ENCODE results near the gene PRKCH.

The PRKCH gene

DNA sequence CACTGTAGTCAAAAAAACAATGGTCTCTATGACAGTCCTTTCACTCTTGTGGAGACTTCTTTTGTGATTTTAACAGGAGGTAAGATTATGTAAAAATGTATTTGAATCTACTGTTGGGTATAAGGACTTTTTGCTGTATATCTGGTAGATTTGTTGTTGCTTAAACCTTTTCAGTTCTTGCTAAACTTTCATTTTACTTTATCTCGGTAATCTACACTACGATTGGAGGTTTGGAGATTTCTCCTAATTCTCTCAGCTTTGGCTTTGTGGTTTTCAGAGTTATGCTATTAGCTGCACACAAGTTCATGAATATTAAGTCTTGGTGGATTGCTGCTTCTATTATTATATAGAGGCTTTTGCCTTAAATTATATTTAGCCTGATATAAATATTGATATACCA lies 257.4 kb downstream of the PRKCH start:
- Histone ChIP-seq H3K4me1 (ENCODE audit: low read length) (peaks cover 5% of the 10 kb centered on the region), H3K27ac (ENCODE audit: low read length) (no peak overlapping the region)

DNA sequence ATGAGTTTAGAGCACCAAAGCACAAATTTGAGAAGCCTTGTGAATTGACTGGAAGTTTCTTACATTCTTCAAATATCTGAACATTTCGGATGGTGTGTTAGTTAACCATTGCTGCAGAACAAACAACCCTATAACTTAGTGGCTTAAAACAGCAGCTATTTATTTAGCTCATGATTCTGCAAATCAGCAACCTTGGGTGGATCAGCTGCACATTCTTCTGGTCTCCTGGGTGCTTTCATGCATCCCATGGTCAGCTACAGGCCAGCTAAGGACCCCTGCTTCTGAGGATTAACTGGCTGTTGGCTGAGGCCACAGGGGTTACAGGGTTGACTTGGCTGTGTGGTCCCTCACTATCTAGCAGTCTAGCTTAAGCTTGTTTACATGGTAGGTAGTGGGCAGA lies 260.0 kb downstream of the PRKCH start:
- Histone ChIP-seq H3K9me3 (ENCODE audit: insufficient read depth, low read length) (no peaks in the 10 kb centered on the region), H3K79me2 (ENCODE audit: low read length) (no peaks in the 10 kb centered on the region), H3K27ac (ENCODE audit: low read length) (no peak overlapping the region), H3K36me3 (replicated peaks; ENCODE audit: low read depth, low read length) (no peaks in the 10 kb centered on the region), H3K4me1 (ENCODE audit: low read length) (no peaks in the 10 kb centered on the region), H3K9ac (ENCODE audit: low read length) (no peak overlapping the region), H4K20me1 (ENCODE audit: insufficient read depth, low read length) (no peaks in the 10 kb centered on the region), H3K4me3 (ENCODE audit: low read length) (no peak overlapping the region), H2AFZ (ENCODE audit: low read depth, low read length) (no peak overlapping the region), H3K4me2 (ENCODE audit: low read length) (no peak overlapping the region), H3K27me3 (ENCODE audit: low read depth, low read length) (no peaks in the 10 kb centered on the region)
- TF ChIP-seq EZH2phosphoT487 (IDR thresholded peaks at IDR 0.05; ENCODE audit: low read depth): no peak
- TF ChIP-seq, protein P1, sequence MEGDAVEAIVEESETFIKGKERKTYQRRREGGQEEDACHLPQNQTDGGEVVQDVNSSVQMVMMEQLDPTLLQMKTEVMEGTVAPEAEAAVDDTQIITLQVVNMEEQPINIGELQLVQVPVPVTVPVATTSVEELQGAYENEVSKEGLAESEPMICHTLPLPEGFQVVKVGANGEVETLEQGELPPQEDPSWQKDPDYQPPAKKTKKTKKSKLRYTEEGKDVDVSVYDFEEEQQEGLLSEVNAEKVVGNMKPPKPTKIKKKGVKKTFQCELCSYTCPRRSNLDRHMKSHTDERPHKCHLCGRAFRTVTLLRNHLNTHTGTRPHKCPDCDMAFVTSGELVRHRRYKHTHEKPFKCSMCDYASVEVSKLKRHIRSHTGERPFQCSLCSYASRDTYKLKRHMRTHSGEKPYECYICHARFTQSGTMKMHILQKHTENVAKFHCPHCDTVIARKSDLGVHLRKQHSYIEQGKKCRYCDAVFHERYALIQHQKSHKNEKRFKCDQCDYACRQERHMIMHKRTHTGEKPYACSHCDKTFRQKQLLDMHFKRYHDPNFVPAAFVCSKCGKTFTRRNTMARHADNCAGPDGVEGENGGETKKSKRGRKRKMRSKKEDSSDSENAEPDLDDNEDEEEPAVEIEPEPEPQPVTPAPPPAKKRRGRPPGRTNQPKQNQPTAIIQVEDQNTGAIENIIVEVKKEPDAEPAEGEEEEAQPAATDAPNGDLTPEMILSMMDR (IDR thresholded peaks at IDR 0.05; ENCODE audit: low read depth, low read length): no peak

More for the DNA sequence above, 257.4 kb downstream of the PRKCH start:
- H3K9ac ChIP-seq (ENCODE audit: low read length): no peak overlapping the region
- H3K4me2 ChIP-seq (ENCODE audit: low read length): no peak overlapping the region
- H3K27me3 ChIP-seq (ENCODE audit: low read depth, low read length): no peaks in the 10 kb centered on the region
- H3K9me3 ChIP-seq (ENCODE audit: insufficient read depth, low read length): no peaks in the 10 kb centered on the region
- no peak overlapping the region for H2AFZ ChIP-seq (ENCODE audit: low read depth, low read length)
- TF ChIP-seq, protein P1 (IDR thresholded peaks at IDR 0.05; ENCODE audit: low read depth, low read length): no peak
- TF ChIP-seq EZH2phosphoT487 (IDR thresholded peaks at IDR 0.05; ENCODE audit: low read depth): no peak
- H3K79me2 ChIP-seq (ENCODE audit: low read length): no peaks in the 10 kb centered on the region
- H3K4me3 ChIP-seq (ENCODE audit: low read length): no peak overlapping the region
- H4K20me1 ChIP-seq (ENCODE audit: insufficient read depth, low read length): no peaks in the 10 kb centered on the region
- no peaks in the 10 kb centered on the region for H3K36me3 ChIP-seq (replicated peaks; ENCODE audit: low read depth, low read length)

DNA sequence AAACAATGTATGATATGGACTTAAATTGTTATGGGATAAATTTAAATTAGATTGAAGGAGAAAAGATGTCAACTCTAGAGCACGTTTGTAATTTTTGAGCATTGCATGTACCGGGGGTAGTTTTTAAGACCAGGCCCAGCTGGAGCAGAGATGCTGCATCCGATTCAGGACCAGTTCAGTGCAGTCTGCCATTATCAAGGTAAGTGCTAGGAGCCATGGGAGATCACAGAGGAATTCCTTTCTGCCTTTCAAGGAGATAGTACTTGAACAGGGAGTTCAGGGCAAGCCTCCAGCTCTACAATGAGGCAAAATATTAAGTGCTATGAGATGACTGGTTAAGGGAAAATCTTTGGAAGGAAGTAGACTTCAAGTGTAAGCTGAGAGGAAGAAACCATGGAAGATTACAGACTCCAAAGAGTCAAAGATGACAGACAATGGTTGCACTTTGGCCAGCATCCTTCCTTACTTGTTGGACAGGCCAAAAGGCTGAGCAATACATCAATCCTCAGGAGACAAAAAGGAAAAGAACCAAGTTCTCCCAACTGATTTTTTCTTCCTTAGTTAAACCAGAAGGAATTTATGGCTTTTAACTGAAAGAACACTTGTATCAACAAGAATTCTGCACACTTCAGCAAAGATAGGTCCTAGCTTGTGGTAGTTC lies 260.7 kb downstream of the PRKCH start:
- H2AFZ ChIP-seq (ENCODE audit: low read depth, low read length): no peak overlapping the region
- no peak overlapping the region for H3K27ac ChIP-seq (ENCODE audit: low read length)
- no peaks in the 10 kb centered on the region for H3K27me3 ChIP-seq (ENCODE audit: low read depth, low read length)
- TF ChIP-seq EZH2phosphoT487 (IDR thresholded peaks at IDR 0.05; ENCODE audit: low read depth): no peak
- TF ChIP-seq, protein P1 (IDR thresholded peaks at IDR 0.05; ENCODE audit: low read depth, low read length): no peak
- no peaks in the 10 kb centered on the region for H4K20me1 ChIP-seq (ENCODE audit: insufficient read depth, low read length)
- no peaks in the 10 kb centered on the region for H3K9me3 ChIP-seq (ENCODE audit: insufficient read depth, low read length)
- no peak overlapping the region for H3K4me3 ChIP-seq (ENCODE audit: low read length)
- H3K79me2 ChIP-seq (ENCODE audit: low read length): no peaks in the 10 kb centered on the region
- no peak overlapping the region for H3K9ac ChIP-seq (ENCODE audit: low read length)
- H3K36me3 ChIP-seq (replicated peaks; ENCODE audit: low read depth, low read length): no peaks in the 10 kb centered on the region
- H3K4me1 ChIP-seq (ENCODE audit: low read length): no peaks in the 10 kb centered on the region
- H3K4me2 ChIP-seq (ENCODE audit: low read length): no peak overlapping the region

DNA sequence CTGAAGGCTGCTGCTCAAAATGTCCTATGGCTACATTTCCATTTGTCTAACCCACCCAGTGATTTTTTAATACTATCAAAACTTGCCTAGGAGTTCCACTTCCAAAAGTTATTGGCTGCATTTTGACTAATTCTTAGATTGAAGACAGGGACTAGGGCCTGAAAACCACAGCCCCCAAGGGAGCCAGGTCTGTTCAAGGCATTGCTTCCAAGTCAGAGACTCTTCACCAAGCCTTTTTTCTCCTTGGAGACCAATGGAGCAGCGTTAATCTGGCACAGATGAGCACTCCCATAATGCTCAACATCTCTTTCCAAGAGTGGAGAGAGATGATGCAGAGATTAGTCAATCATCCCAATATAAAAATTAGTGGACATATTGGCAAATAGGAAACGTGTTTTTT lies 261.4 kb downstream of the PRKCH start:
- H3K9me3 ChIP-seq (ENCODE audit: insufficient read depth, low read length): no peaks in the 10 kb centered on the region
- H3K27ac ChIP-seq (ENCODE audit: low read length): no peak overlapping the region
- no peak overlapping the region for H3K9ac ChIP-seq (ENCODE audit: low read length)
- H3K27me3 ChIP-seq (ENCODE audit: low read depth, low read length): no peaks in the 10 kb centered on the region
- no peak overlapping the region for H2AFZ ChIP-seq (ENCODE audit: low read depth, low read length)
- H3K4me1 ChIP-seq (ENCODE audit: low read length): no peaks in the 10 kb centered on the region
- no peaks in the 10 kb centered on the region for H4K20me1 ChIP-seq (ENCODE audit: insufficient read depth, low read length)
- TF ChIP-seq, protein P1 (IDR thresholded peaks at IDR 0.05; ENCODE audit: low read depth, low read length): no peak
- TF ChIP-seq EZH2phosphoT487 (IDR thresholded peaks at IDR 0.05; ENCODE audit: low read depth): no peak
- no peaks in the 10 kb centered on the region for H3K36me3 ChIP-seq (replicated peaks; ENCODE audit: low read depth, low read length)
- H3K79me2 ChIP-seq (ENCODE audit: low read length): no peaks in the 10 kb centered on the region
- H3K4me3 ChIP-seq (ENCODE audit: low read length): no peak overlapping the region
- H3K4me2 ChIP-seq (ENCODE audit: low read length): no peak overlapping the region
